Measurements from ENCODE around the gene SS18. TPM values are rescaled to one million over a fixed set of nuclear protein-coding genes. Genes with fewer than 3 reads are reported as not detected.

The SS18 gene
- total RNA-seq, 2 donors from 2014 or later = 94.7 to 158 TPM

- WGBS = 90% methylated on average over 3 of the region's 3 CpGs
- Histone ChIP-seq H3K9me3 (no peaks in the 10 kb centered on the region), H3K4me1 (replicated peaks) (no peaks in the 10 kb centered on the region), H3K36me3 (no peaks in the 10 kb centered on the region), H3K27ac (no peak overlapping the region), H3K27me3 (replicated peaks; ENCODE audit: insufficient read depth) (no peaks in the 10 kb centered on the region), H3K4me3 (no peak overlapping the region)
- DNase-seq (ENCODE audit: low spot score) = no peak
- no peak for TF ChIP-seq CTCF (IDR thresholded peaks at IDR 0.05)
- TF ChIP-seq POLR2A (IDR thresholded peaks at IDR 0.05) = no peak
- TF ChIP-seq POLR2AphosphoS5 (IDR thresholded peaks at IDR 0.05) = no peak
- intact Hi-C loops (cut with DNase I) = loop anchor here (10.0 kb wide), 1 partner anchor 372 kb away; no protein-coding TSS in a partner anchor
These were observed 7.3 kb downstream of the SS18 start for GRCh38 chr18:26083099-26083498.

- intact Hi-C loops (cut with DNase I) = loop anchor here (10.0 kb wide), 1 partner anchor 372 kb away; no protein-coding TSS in a partner anchor
- H3K4me1 ChIP-seq (replicated peaks) = no peaks in the 10 kb centered on the region
- no peaks in the 10 kb centered on the region for H3K27me3 ChIP-seq (replicated peaks; ENCODE audit: insufficient read depth)
- 92% methylated on average over 3 of the region's 3 CpGs for WGBS
- H3K36me3 ChIP-seq = no peaks in the 10 kb centered on the region
- no peak overlapping the region for H3K4me3 ChIP-seq
- no peak overlapping the region for H3K27ac ChIP-seq
- no peaks in the 10 kb centered on the region for H3K9me3 ChIP-seq
- no peak for DNase-seq (ENCODE audit: low spot score)
- TF ChIP-seq POLR2A (IDR thresholded peaks at IDR 0.05) (no peak), POLR2AphosphoS5 (IDR thresholded peaks at IDR 0.05) (no peak), CTCF (IDR thresholded peaks at IDR 0.05) (no peak)
These were observed 7.9 kb downstream of the SS18 start for GRCh38 chr18:26082475-26082874.

GRCh38 chr18:26074246-26074645 is 16.2 kb downstream of the SS18 start:
- TF ChIP-seq POLR2A (IDR thresholded peaks at IDR 0.05) (no peak), CTCF (IDR thresholded peaks at IDR 0.05) (no peak), POLR2AphosphoS5 (IDR thresholded peaks at IDR 0.05) (no peak)
- Histone ChIP-seq H3K4me1 (replicated peaks) (no peaks in the 10 kb centered on the region), H3K36me3 (no peaks in the 10 kb centered on the region), H3K4me3 (no peak overlapping the region), H3K9me3 (no peaks in the 10 kb centered on the region), H3K27ac (no peak overlapping the region), H3K27me3 (replicated peaks; ENCODE audit: insufficient read depth) (no peaks in the 10 kb centered on the region)
- no peak for DNase-seq (ENCODE audit: low spot score)
- intact Hi-C loops (cut with DNase I) = no loop called here
- 78% methylated on average over 2 of the region's 2 CpGs for WGBS

GRCh38 chr18:26073758-26074157 is 16.7 kb downstream of the SS18 start:
- Histone ChIP-seq H3K27me3 (replicated peaks; ENCODE audit: insufficient read depth) (no peaks in the 10 kb centered on the region), H3K4me1 (replicated peaks) (no peaks in the 10 kb centered on the region), H3K4me3 (no peak overlapping the region), H3K36me3 (no peaks in the 10 kb centered on the region), H3K9me3 (no peaks in the 10 kb centered on the region), H3K27ac (no peak overlapping the region)
- TF ChIP-seq CTCF (IDR thresholded peaks at IDR 0.05) = no peak
- TF ChIP-seq POLR2A (IDR thresholded peaks at IDR 0.05) = no peak
- peak; percentile 58 for TF ChIP-seq POLR2AphosphoS5 (IDR thresholded peaks at IDR 0.05)
- 23% methylated on average over 2 of the region's 2 CpGs for WGBS
- intact Hi-C loops (cut with DNase I) = no loop called here
- no peak for DNase-seq (ENCODE audit: low spot score)

GRCh38 chr18:26071725-26072124 is 18.7 kb downstream of the SS18 start:
- 100% methylated on average over 2 of the region's 2 CpGs for WGBS
- Histone ChIP-seq H3K9me3 (no peaks in the 10 kb centered on the region), H3K36me3 (peaks cover 0 to 9% of the 10 kb centered on the region in 2 donors), H3K4me1 (replicated peaks) (no peaks in the 10 kb centered on the region), H3K4me3 (no peak overlapping the region), H3K27ac (no peak overlapping the region), H3K27me3 (replicated peaks; ENCODE audit: insufficient read depth) (no peaks in the 10 kb centered on the region)
- intact Hi-C loops (cut with DNase I) = no loop called here
- TF ChIP-seq POLR2AphosphoS5 (IDR thresholded peaks at IDR 0.05) (no peak), POLR2A (IDR thresholded peaks at IDR 0.05) (no peak), CTCF (IDR thresholded peaks at IDR 0.05) (no peak)
- no peak for DNase-seq (ENCODE audit: low spot score)
